ENCODE results near the gene TMEM132C. TPM values are rescaled to one million over a fixed set of nuclear protein-coding genes. Genes with fewer than 3 reads are reported as not detected.

TMEM132C gene
- total and polyA plus RNA-seq, 2 of the 13 experiments (the other 11 are each of a cell fraction or from before 2014, with no cell fraction given): not detected

- TF ChIP-seq ZNF350 (CRISPR knock-in tag; IDR thresholded peaks at IDR 0.05; ENCODE audit: borderline replicate concordance, low read depth) (no peak), ZNF749 (CRISPR knock-in tag; IDR thresholded peaks at IDR 0.05; ENCODE audit: borderline replicate concordance) (no peak), PBX3 (CRISPR knock-in tag; IDR thresholded peaks at IDR 0.05; ENCODE audit: borderline replicate concordance) (no peak), XRCC5 (optimal IDR thresholded peaks at IDR 0.05; ENCODE audit: low read length) (no peak), ZNF446 (CRISPR knock-in tag; IDR thresholded peaks at IDR 0.05) (no peak), ZNF160 (CRISPR knock-in tag; IDR thresholded peaks at IDR 0.05) (no peak), NFRKB (IDR thresholded peaks at IDR 0.05) (no peak), CEBPZ (IDR thresholded peaks at IDR 0.05; ENCODE audit: low read length) (no peak), ZFP36L2 (CRISPR knock-in tag; IDR thresholded peaks at IDR 0.05) (no peak), ZNF782 (CRISPR knock-in tag; IDR thresholded peaks at IDR 0.05; ENCODE audit: borderline replicate concordance) (no peak), MTA1 (CRISPR knock-in tag; IDR thresholded peaks at IDR 0.05; ENCODE audit: borderline replicate concordance) (no peak), EZH2 (conservative IDR thresholded peaks at IDR 0.05; ENCODE audit: low read depth, low read length) (no peak), ZNF770 (CRISPR knock-in tag; IDR thresholded peaks at IDR 0.05) (no peak), NFYB (CRISPR knock-in tag; IDR thresholded peaks at IDR 0.05) (no peak)
- no peaks in the 10 kb centered on the region for H3K9me3 ChIP-seq (ENCODE audit: low read length)
- no peaks in the 10 kb centered on the region for H3K79me2 ChIP-seq (ENCODE audit: insufficient read depth, low read length)
- ATAC-seq (no peak), DNase-seq (ENCODE audit: low spot score) (no peak), FAIRE-seq (no peak)
- H2AFZ ChIP-seq (ENCODE audit: low read length): no peak overlapping the region
- H3K4me3 ChIP-seq (replicated peaks in 1 of 3; ENCODE audit: insufficient read depth in 1 of 3, low read depth in 2 of 3, low read length in 3 of 3): no peak overlapping the region
- intact Hi-C loops (cut with micrococcal nuclease; ENCODE audit: unreplicated experiment) (no loop called here), in situ Hi-C loops (cut with HindIII; ENCODE audit: extremely low pct_ligation_motif_present, low pct_unique_long_range_greater_than_20kb) (no loop called here)
- ChIA-PET CTCF (ENCODE audit: low intra/inter-chr PET ratio, low total read pairs) (no interaction called here), POLR2A (no interaction called here)
- no peaks in the 10 kb centered on the region for H4K20me1 ChIP-seq (ENCODE audit: insufficient read depth, low read length)
- H3K36me3 ChIP-seq (replicated peaks in 1 of 2; ENCODE audit: control insufficient read depth in 1 of 2, insufficient read depth in 2 of 2, low read length in 2 of 2): no peaks in the 10 kb centered on the region
- no TSS peak for BruUV-seq (replicated peaks)
- H3K27ac ChIP-seq (ENCODE audit: extremely low read length, insufficient read depth, low read length): no peak overlapping the region
- H3K4me2 ChIP-seq (ENCODE audit: low read depth, low read length): no peak overlapping the region
- H3K27me3 ChIP-seq (ENCODE audit: control insufficient read depth in 1 of 2, insufficient read depth in 2 of 2, low read length in 2 of 2): peaks cover 0 to 2% of the 10 kb centered on the region in 2 experiments; a peak in 3 of 5 replicates
- WGBS (ENCODE audit: low lambda C conversion rate): 39% methylated on average over 2 of the region's 3 CpGs
- no peaks in the 10 kb centered on the region for H3K4me1 ChIP-seq (ENCODE audit: insufficient read depth, low read length)
- H3K9ac ChIP-seq (ENCODE audit: insufficient read depth, low read depth, low read length): no peak overlapping the region
Observed at GRCh38 chr12:128314611-128315010, 47.6 kb downstream of the TMEM132C start.
